NB4 (cell line): ENCODE data around the gene LRRC7.

Experiments used
- DNase-seq: peaks from one replicate; pipeline ENCODE4 v3.0.0; 2010; ENCODE audit warnings: low read depth
- H3K4me3 ChIP-seq: one replicate; pipeline ENCODE4 v1.5.1; 2011; ENCODE audit warnings: mild to moderate bottlenecking, low read depth, low read length, moderate library complexity
- MYC ChIP-seq: IDR thresholded peaks from 2 replicates; pipeline ENCODE4 v1.6.1; 2011; ENCODE audit warnings: low read depth, low read length
- POLR2A ChIP-seq: IDR thresholded peaks from 2 replicates; pipeline ENCODE4 v1.6.1; 2011; ENCODE audit warnings: mild to moderate bottlenecking; ENCODE audit not compliant: insufficient read length; ENCODE audit errors: extremely low read depth
- TF ChIP-seq, protein P1 (sequence below): IDR thresholded peaks from 2 replicates; pipeline ENCODE4 v1.6.1; 2011; ENCODE audit warnings: low read depth, low read length
- TF ChIP-seq, protein P2 (sequence below): IDR thresholded peaks from one replicate; pipeline ENCODE4 v1.5.1; 2012; ENCODE audit warnings: low read depth, low read length

The LRRC7 gene

DNA sequence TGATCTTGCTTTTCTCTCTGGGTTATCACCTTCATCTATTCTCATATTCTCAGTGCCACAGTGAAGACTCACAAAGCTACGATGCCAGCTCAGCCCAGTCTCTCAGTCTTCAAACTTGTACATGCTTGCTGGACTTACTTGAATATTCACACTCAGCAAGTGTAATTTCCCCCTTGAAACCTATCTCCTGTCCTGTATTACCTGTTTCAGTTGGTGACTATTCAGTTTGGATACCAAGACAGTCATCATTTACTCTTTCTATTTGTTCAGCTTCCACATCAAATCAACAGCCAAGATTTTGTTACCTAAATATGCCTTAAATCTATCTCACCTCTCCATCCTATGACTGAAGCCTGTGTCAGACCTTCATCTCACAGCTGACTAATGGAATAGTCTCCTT, 209.7 kb downstream of the LRRC7 start:
- no peak overlapping the region for H3K4me3 ChIP-seq
- DNase-seq: no peak
- TF ChIP-seq, protein P1, sequence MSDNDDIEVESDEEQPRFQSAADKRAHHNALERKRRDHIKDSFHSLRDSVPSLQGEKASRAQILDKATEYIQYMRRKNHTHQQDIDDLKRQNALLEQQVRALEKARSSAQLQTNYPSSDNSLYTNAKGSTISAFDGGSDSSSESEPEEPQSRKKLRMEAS: no peak
- TF ChIP-seq POLR2A (no peak), MYC (no peak)
- TF ChIP-seq, protein P2, sequence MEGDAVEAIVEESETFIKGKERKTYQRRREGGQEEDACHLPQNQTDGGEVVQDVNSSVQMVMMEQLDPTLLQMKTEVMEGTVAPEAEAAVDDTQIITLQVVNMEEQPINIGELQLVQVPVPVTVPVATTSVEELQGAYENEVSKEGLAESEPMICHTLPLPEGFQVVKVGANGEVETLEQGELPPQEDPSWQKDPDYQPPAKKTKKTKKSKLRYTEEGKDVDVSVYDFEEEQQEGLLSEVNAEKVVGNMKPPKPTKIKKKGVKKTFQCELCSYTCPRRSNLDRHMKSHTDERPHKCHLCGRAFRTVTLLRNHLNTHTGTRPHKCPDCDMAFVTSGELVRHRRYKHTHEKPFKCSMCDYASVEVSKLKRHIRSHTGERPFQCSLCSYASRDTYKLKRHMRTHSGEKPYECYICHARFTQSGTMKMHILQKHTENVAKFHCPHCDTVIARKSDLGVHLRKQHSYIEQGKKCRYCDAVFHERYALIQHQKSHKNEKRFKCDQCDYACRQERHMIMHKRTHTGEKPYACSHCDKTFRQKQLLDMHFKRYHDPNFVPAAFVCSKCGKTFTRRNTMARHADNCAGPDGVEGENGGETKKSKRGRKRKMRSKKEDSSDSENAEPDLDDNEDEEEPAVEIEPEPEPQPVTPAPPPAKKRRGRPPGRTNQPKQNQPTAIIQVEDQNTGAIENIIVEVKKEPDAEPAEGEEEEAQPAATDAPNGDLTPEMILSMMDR: no peak

DNA sequence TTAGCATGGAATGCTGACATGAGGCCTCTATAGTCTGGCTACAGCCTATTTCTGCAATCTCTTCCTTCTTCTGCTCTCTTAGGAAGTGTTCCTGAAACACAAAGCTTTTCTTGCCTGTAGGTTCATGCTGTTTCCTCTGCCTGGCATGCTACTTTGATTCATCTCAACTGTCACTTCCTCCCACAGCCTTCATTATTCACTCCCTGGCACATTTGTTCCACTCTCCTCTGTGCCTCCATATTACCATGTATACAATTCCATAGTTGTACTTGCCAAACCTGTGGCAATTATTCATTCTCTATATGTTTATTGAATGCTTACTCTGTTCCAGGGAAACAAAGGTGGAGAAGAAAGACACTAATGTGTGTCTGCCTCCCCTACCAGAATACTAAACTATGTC, 210.2 kb downstream of the LRRC7 start:
- no peak for TF ChIP-seq MYC
- TF ChIP-seq POLR2A: no peak
- TF ChIP-seq, protein P1: no peak
- TF ChIP-seq, protein P2: no peak
- DNase-seq: no peak
- no peak overlapping the region for H3K4me3 ChIP-seq

DNA sequence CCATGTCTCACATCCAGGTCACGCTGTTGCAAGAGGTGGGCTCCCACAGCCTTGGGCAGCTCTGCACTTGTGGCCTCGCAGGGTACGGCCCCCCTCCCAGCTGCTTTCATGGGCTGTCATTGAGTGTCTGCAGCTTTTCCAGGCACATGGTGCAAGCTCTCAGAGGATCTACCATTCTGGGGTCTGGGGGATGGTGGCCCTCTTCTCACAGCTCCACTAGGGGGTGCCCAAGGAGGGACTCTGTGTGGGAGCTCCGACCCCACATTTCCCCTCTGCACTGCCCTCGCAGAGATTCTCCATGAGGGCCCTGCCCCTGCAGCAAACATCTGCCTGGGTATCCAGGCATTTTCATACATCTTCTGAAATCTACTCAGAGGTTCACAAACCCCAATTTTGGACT, 219.4 kb downstream of the LRRC7 start:
- TF ChIP-seq POLR2A (no peak), MYC (no peak)
- TF ChIP-seq, protein P2: peak; percentile 23
- TF ChIP-seq, protein P1: no peak
- no peak overlapping the region for H3K4me3 ChIP-seq
- peak; percentile 2 for DNase-seq

DNA sequence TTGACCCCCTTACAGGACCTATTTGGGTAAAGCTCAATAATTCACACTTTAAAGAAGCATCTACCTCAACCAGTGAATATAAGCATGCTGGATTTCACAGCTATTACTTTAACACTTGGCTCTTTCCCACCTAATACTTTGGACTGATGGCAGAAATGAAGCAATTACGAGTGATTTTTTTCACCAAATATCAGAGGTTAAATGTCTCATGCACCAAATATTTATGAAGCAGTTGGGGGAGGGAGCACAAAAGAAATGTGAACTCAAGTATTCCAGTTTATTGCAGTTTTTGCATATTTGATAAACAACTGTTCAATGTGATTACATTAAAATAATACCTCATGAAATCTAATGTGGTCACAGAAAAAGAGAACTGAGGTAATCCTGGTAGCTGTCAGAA, 223.6 kb downstream of the LRRC7 start:
- no peak overlapping the region for H3K4me3 ChIP-seq
- TF ChIP-seq POLR2A (no peak), MYC (no peak)
- TF ChIP-seq, protein P1: no peak
- TF ChIP-seq, protein P2: no peak
- DNase-seq: no peak

DNA sequence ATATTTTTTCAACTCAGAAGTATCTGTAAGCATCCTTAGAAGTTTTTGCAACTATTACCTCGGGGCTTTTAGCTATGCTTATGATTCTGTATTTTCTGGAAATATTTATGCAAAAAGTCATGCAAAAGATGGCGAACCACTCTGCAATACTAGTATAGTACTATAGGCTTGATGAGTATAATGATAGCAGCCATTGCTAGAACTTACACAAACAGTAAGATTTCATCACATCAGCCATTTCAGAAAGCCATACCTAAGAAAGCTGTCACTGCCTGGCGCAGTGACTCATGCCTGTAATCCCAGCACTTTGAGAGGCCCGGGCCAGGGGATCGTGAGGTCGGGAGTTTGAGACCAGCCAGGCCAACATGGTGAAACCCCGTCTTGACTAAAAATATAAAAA, 227.1 kb downstream of the LRRC7 start:
- no peak overlapping the region for H3K4me3 ChIP-seq
- no peak for DNase-seq
- TF ChIP-seq MYC: no peak
- TF ChIP-seq POLR2A: no peak
- TF ChIP-seq, protein P1: no peak
- TF ChIP-seq, protein P2: no peak

DNA sequence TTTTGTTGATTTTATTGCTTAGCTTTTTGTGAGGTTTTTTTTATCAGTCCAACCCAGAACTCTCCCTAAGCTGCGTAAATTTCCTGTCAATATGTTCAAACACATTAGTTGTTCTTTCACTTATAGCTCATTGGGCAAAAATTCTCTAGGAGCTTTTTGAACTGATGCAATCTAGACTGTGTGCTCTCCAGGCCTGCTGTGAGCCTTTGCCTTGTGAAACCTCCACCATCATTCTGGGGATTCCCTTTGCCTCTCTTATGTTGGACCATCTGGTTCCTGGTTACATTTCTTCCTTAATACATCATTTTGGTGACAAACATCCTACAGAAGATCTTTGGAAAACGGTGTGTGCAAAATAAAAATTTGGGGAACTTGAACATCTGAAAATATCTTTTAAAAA, 247.2 kb downstream of the LRRC7 start:
- DNase-seq: no peak
- H3K4me3 ChIP-seq: no peak overlapping the region
- TF ChIP-seq MYC (no peak), POLR2A (no peak)
- TF ChIP-seq, protein P1: no peak
- TF ChIP-seq, protein P2: no peak
